ENCODE measurements around the gene GPR132. TPM values are rescaled to one million over a fixed set of nuclear protein-coding genes. Genes with fewer than 3 reads are reported as not detected.
A peak's percentile ranks its signal among the peaks of the same experiment; 100 is the strongest.

Gene GPR132
- total and polyA plus RNA-seq, 8 donors, result under 0.01 to 11.1 (median 1.3) TPM

- TF ChIP-seq POLR2AphosphoS5 (IDR thresholded peaks at IDR 0.05), result no peak
- no peak for TF ChIP-seq EP300 (IDR thresholded peaks at IDR 0.05)
- no peak for TF ChIP-seq CTCF (IDR thresholded peaks at IDR 0.05)
- no peak for TF ChIP-seq POLR2A (IDR thresholded peaks at IDR 0.05)
Observed at GRCh38 chr14:105087308-105087962, 22.2 kb upstream of the GPR132 start.

GRCh38 chr14:105086833-105087307, 21.6 kb upstream of the GPR132 start:
- H3K4me3 ChIP-seq, result peak overlapping the region; percentile 48 to 56 (median 54)
- peaks cover 0 to 23% (median 12%) of the 10 kb centered on the region in 3 donors for H3K27me3 ChIP-seq
- peaks cover 42 to 57% (median 53%) of the 10 kb centered on the region in 4 donors for H3K4me1 ChIP-seq
- 0 to 2% (median 1%) methylated on average over 20 to 45 of the region's 45 CpGs for WGBS, 5 donors
- H3K27ac ChIP-seq, result peak overlapping the region in 4 of 5 donors; percentile 5 to 82 (median 76)
- intact Hi-C loops (cut with DNase I; ENCODE audit: low total_unique reads), result no loop called here
- H3K9me3 ChIP-seq, result no peaks in the 10 kb centered on the region
- DNase-seq, result peak; percentile 78 to 94
- no peaks in the 10 kb centered on the region for H3K36me3 ChIP-seq
- TF ChIP-seq CTCF (IDR thresholded peaks at IDR 0.05) (peak in 5 of 7 experiments; percentile 50 to 78 (median 71)), POLR2A (IDR thresholded peaks at IDR 0.05) (no peak), EP300 (IDR thresholded peaks at IDR 0.05) (no peak), POLR2AphosphoS5 (IDR thresholded peaks at IDR 0.05) (peak in 2 of 3 donors; percentile 5 to 62)

More at GRCh38 chr14:105087308-105087962, 22.2 kb upstream of the GPR132 start:
- DNase-seq, result peak; percentile 27 to 84
- peaks cover 0 to 23% (median 12%) of the 10 kb centered on the region in 3 donors for H3K27me3 ChIP-seq
- H3K9me3 ChIP-seq, result no peaks in the 10 kb centered on the region
- peaks cover 48 to 63% (median 58%) of the 10 kb centered on the region in 4 donors for H3K4me1 ChIP-seq
- H3K36me3 ChIP-seq, result no peaks in the 10 kb centered on the region
- H3K27ac ChIP-seq, result peak overlapping the region in 4 of 5 donors; percentile 5 to 82 (median 76)
- WGBS, 5 donors, result 1 to 2% (median 1%) methylated on average over 24 to 60 of the region's 60 CpGs
- intact Hi-C loops (cut with DNase I; ENCODE audit: low total_unique reads), result no loop called here
- peak overlapping the region; percentile 48 to 56 (median 54) for H3K4me3 ChIP-seq

GRCh38 chr14:105085766-105086165, 20.5 kb upstream of the GPR132 start:
- DNase-seq, result peak; percentile 17
- TF ChIP-seq POLR2A (IDR thresholded peaks at IDR 0.05), result no peak
- no peak for TF ChIP-seq CTCF (IDR thresholded peaks at IDR 0.05)
- no peak for TF ChIP-seq POLR2AphosphoS5 (IDR thresholded peaks at IDR 0.05)
- no peak for TF ChIP-seq EP300 (IDR thresholded peaks at IDR 0.05)
- Histone ChIP-seq H3K9me3 (no peaks in the 10 kb centered on the region), H3K4me1 (peaks cover 31 to 46% (median 42%) of the 10 kb centered on the region in 4 donors), H3K36me3 (no peaks in the 10 kb centered on the region), H3K27me3 (peaks cover 0 to 23% (median 12%) of the 10 kb centered on the region in 3 donors), H3K27ac (no peak overlapping the region), H3K4me3 (no peak overlapping the region)
- intact Hi-C loops (cut with DNase I; ENCODE audit: low total_unique reads), result no loop called here
- 48 to 70% (median 57%) methylated on average over 5 of the region's 5 CpGs for WGBS, 5 donors

GRCh38 chr14:105084741-105085571, 19.7 kb upstream of the GPR132 start:
- H3K9me3 ChIP-seq, result no peaks in the 10 kb centered on the region
- DNase-seq, result peak; percentile 11 to 13
- no peak overlapping the region for H3K27ac ChIP-seq
- H3K4me3 ChIP-seq, result no peak overlapping the region
- H3K36me3 ChIP-seq, result no peaks in the 10 kb centered on the region
- 63 to 82% (median 64%) methylated on average over 4 to 14 of the region's 14 CpGs for WGBS, 5 donors
- H3K4me1 ChIP-seq, result peaks cover 25 to 38% (median 34%) of the 10 kb centered on the region in 4 donors
- TF ChIP-seq POLR2A (IDR thresholded peaks at IDR 0.05) (no peak), CTCF (IDR thresholded peaks at IDR 0.05) (no peak), POLR2AphosphoS5 (IDR thresholded peaks at IDR 0.05) (no peak), EP300 (IDR thresholded peaks at IDR 0.05) (no peak)
- H3K27me3 ChIP-seq, result peaks cover 0 to 23% (median 12%) of the 10 kb centered on the region in 3 donors
- intact Hi-C loops (cut with DNase I; ENCODE audit: low total_unique reads), result no loop called here

Data from stomach (tissue), 9 donors.